ENCODE measurements around the gene LYSMD2.

The LYSMD2 gene

DNA sequence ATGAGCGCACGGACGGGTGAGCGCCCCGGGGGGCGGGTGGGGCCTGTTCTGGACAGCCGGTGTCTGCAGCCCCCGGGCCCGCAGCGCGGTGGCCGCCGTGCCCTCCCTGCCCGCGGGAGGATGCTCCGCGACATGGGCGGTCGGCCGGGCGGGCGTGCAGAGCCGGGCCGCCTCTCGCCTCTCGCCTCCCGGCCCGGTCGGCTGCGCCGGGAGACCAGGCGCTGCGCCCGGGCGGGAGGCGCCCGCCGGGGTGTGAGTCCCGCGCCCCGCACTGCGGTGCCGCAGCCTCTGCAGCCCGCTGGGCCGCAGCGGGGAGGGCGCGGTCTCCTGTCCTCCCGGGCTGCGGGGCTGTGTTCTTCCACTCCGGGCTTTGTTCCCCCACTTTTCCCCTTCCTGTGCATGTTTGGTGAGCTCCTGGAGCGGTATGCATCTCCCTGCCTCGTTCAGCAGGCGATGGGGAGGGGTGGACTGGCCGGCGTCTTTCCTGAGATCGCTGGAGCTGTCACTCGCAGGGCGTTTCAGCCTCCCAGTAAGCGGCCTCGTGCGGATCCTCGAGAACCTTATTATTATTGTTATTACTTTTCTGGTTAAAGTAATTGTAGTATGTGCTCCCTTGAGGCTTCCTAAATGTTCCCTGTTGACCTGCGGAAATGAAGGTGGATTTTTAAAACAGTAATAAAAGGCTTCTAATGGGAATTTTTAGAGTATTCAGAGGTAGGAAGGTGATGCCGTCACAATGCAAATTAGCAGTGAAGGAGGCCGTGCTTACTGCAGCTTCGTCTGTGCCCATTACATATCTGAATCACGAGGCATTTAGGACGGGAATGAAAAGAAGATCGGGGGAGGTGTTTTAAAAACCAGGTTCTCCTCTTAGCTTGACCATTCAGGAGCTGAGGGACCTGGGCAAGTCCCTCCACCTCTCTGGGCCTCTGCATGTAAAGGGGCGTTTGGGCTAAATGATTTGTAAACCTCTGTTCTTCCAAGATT is 14.5 kb upstream of the LYSMD2 start:
- peak; percentile 53 for DNase-seq

DNA sequence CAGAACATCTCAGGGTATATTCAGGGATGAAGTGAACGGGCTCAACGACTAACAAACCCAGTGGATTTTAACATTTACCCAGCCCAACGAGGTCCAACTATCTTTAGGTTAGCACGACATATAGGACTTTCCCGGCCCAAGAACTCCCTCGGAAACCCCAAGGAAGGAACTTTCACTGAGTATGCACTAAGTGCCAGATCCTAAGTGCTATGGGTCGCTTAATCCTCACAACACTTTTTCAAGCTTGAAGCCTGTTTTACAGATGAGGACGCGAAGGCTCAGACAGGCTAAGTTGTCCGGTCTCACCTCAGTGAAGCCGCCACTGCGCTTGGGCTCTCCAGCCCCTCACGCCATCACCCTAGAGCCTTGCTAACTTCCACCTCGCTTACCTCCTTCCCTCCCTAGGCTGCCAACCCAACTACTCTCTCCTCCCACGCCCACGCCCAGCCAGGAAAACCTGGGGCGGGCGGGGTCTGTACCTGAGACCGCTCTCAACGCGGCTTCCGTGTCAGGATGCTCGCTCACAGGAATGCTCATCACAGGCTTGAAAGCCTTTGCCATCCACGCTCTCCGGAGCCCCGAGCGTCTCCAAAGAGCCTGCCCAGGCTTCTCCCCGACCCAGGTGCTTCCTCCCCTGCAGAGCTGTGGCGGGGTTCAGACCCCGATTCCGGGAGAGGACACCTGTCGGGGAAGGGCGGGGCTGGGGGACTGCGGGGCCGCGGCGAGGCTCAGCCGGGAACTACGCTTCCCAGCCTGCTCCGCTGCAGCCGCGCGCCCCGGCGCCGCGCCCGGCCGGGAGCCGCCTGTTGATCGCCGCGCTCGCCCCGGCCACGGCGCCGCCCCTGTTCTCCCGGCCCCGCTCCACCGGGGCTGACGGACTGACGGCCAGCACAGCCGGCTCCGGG is 13.6 kb upstream of the LYSMD2 start, which contains the start of gene TMOD2:
TMOD2 (plus strand) TSS at position 806 of the 905 bp plus-strand sequence. CDS start 14,845 bp downstream, outside the sequence.
- DNase-seq: peak; percentile 76

DNA sequence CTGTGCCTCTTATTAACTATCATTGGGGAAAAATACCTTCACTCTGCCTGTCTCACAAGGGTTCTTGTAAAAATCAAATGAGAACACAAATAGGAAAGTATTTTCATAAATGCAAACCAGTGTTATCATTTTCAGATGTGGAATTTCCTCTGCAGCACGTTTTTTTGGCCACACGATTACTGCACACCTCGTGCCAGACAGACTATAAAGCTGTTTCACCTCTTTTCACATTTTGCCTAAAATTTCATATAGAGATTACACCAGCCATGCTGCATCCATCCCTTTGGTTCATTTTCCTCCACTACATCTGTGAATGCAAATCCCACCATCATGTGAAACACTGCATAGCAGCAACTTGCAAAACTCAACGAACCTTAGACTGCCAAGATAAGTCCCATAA is 12.7 kb upstream of the LYSMD2 start:
- no peak for DNase-seq

DNA sequence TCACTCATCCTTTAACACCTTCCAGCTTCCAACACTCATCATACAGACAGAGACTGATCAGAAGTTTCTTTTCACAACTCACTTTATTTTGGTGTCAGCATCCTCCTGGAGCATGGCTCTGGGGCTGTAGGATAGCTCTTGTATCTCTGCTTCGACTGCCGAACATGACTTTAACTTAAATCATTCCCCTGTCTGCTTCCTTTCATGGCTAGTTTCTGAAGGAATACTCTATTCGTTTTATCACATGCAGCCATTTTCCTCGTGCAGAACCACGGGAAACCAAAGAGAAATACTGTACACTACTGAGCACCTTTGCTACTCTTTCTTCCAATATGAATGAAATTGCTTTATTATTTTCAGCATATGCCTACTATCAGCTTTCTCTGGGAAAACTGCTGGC is 11.9 kb upstream of the LYSMD2 start:
- DNase-seq: no peak

GRCh38 chr15:51739061-51739712 is 1.7 kb upstream of the LYSMD2 start:
- no peak for DNase-seq

DNA sequence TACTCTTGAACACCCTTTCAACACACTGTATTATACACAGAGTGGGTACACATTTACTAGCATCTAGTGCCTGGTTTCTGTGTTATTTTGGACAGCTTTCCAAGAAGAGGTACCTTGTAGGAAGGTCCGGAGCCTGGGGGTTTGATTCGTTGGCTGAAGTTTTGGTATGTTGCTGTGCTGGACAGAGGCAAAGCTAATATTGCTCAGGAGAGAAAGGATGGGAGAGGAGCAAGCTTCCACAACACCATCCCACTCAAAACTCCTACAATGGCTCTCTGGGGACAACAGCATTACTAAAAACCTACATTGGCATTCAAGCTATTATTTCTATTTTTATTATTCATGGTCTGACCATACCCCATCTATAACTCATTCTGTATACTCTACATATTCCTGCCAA is 1.1 kb upstream of the LYSMD2 start:
- DNase-seq: no peak

DNA sequence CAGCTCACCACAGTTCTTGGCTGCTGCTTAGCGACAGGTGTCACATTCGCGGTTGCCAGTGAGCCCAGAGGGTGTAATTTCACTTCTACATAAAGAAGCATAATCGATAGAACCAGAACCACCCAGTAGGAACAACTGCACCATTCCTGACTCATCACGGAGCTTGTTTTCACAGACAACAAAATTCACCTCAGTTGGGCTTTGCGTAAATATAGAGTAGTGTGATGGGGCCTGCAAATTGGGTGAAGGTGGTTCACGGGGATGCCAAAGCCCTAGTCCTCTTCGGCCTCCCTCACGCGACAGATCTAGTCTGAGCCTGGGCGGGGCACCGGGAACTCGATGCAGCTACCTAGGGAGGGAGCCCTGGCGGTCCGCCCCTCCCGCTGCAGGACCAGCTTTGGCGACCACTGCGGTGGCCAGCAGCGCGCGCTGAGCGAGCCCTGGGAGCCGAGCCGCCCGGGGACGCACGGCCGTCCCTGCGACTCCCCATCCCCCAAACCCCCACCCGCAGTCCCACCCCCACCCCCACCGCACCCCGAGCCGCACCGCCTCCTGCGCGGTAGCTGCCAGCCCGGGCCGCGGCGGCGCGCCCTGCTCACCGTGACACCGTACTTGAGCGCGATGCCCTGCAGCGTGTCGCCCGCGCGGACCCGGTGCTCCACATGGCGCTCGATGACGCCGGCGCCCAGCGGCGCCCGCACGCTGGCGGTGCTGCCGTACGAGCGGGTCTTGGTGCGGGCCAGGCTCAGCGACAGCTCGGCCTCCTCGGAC is 519 bp downstream of the LYSMD2 start:
- DNase-seq: peak; percentile 73

DNA sequence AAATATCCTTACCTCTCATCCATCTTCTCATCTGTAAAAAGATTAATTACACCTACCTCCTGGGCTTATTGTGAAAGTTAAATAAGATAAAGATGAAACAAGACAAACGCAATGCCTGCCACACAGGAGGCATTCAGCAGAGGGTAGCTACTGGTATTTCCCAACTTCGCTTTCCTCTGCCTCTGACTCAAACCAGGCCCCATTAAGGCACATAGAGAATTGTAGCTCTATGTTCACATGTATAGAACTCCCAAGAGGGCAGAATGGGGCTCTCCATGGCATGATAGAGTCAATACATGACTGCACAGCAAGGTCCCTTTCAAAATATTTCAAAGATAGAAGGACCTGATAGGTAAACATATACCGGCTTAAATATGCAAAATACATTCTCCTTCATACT is 1.4 kb downstream of the LYSMD2 start:
- no peak for DNase-seq

DNA sequence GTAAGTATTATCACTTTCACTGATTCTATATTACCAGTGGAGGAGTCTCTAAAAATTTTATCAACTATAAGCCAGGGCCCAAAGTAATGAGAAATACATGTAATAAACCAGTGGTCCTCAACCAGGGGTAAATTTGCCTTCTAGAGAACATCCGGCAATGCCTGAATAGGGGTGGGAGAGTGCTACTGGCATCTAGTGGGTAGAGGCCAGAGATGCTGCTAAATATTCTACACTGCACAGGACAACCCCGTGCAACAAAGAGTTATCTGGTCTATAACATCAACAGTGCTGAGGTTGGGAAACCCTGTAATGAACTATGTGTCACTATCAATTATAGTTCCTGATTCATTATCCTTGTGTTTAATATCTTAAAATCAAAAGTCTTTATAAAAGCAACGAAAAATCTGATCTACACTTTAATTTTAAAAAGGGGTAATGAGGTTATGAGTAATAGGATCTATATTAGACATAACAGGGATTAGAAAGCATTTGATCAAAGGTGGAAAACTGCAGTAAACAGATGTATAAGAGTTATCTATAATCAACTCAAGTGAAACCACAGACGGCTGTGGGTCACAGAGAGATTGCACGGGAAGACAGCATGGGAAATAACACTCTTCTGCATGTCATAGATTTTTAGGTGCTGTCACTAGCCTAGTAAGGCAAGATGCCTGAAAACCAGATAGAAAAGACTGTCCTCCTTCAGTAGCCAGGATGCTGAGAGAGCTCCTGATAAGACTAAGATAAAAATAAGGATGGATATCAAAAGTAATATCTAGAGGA is 2.0 kb downstream of the LYSMD2 start:
- no peak for DNase-seq

DNA sequence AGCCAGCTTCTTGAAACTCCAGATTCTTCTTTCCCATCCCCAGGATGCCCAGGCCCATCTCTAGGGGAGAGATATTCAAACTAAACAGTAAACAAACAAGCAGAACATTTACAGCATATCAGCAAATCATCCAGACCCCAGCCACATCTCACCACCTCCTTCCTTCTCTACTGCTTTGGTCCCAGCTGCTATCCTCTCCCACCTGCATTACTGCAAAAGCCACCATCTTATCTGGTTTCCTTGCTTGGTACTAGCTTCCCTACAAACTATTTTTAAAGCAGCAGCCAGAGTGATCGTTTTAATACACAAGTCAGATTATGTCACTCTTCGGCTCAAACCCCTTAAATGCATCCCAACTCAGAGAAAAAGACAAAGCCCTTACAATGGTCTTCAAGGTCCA is 4.8 kb downstream of the LYSMD2 start:
- DNase-seq: no peak

DNA sequence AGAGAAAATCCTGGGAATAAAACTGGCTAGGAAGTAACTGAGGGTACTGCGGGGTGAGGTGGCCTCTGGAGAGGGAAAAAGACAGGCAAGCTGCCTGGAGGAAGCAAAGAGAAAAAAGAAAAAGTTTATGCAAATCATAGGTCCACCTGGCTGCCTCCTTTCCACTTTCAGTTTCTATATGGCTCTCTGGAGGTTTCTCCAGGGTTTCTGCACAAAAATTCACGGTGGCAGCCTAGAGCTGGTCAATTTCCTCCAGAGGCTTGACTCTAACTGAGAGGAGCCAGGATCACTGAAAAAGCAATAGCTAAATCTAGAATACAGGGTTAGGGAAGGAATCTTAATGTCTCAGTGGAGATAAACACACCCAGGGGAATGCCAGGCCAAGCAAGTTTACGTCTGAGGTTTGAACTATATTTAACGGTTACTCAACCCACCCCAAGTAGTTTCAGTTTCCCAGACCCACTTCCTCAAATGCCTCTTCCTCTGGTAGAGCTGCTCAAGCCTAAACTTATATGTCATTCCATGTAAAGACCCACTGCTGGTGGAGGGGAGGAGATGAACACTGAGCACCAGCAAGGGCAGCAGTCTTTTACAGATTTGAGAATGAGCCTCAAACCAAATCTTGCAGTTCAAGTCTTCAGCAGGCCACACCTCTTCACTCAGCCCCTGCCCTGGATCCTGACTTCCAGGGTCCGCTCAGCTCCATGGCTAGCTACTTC is 5.7 kb downstream of the LYSMD2 start:
- peak; percentile 83 for DNase-seq

- DNase-seq: no peak
Measured at GRCh38 chr15:51727141-51727897, 10.1 kb downstream of the LYSMD2 start.

DNA sequence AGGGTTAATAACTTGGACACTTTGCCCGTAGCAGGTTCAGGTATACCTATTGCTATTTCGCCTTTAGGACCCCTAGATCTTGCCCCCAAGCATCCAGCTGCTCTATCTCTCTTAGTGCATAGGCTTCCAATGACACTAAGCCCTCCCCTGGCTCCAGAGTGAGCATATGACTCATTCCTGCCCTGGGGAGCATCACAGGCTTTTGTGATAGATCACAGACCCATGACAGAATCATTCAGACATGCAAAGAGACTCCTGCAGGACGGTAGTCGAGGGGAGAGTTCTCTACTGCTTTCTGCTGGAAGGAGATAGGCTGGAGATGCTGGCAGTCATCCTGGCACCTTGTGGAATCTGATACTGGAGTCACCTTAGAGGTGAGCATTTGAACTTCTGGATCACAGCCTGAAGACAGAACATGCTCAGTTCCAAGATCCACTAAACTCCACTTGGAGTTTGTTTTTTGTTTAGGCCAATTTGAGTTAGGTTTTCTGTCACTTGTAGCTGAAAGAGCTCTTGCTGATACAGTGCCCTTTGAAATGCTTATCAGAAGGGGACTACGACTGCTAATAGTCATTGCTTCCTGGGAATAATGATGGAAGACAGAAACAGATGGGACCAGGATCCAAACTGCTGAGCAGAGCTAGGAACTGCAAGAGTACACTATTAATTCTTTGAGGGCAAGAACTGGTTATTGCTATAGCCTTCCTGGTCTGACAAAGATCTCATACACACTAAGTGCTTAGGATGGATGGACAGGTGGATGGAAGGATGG is 11.0 kb downstream of the LYSMD2 start:
- no peak for DNase-seq

- no peak for DNase-seq
Measured at GRCh38 chr15:51724673-51725072, 12.8 kb downstream of the LYSMD2 start.

GRCh38 chr15:51724199-51724598 is 13.3 kb downstream of the LYSMD2 start:
- DNase-seq: no peak

- DNase-seq: no peak
Measured at GRCh38 chr15:51721199-51721960, 16.1 kb downstream of the LYSMD2 start.

GRCh38 chr15:51720201-51720995 is 17.1 kb downstream of the LYSMD2 start:
- DNase-seq: no peak

All from RPMI8226 (cell line).